IMR-90 (cell line): ENCODE data around the gene CPB2. TPM values are rescaled to one million over a fixed set of nuclear protein-coding genes. Genes with fewer than 3 reads are reported as not detected.

ENCODE experiments used
- ATAC-seq: fragments of 200-7000 bp; cut with Tn5 transposase; 2 replicates; pipeline ENCODE4 v1.9.1; 2020; ENCODE audit warnings: low read depth, mild to moderate bottlenecking, moderate library complexity
- BruUV-seq: library from RNA; stranded (reverse); fragments of 400-500 nt; replicated peaks from 2 replicates; lab custom pipeline; 2021; lab: Mats Ljungman, UMichigan
- CTCF ChIA-PET: fragments of 300-600 bp; formaldehyde crosslinking; extraction: SDS; loops from one replicate; lab custom pipeline; 2021; ENCODE audit warnings: antibody characterized with exemption; lab: Yijun Ruan, JAX
- POLR2A ChIA-PET: fragments of 300-600 bp; sonication (Branson Sonifier 250); formaldehyde crosslinking; loops from one replicate; lab custom pipeline; 2022; ENCODE audit warnings: antibody characterized with exemption; ENCODE audit not compliant: unreplicated experiment; lab: Charles Lee
- DNase-seq: peaks from one replicate; pipeline ENCODE4 v3.0.0; 2013
- H2AFZ ChIP-seq: replicated peaks from 2 replicates; pipeline ENCODE3; 2013; ENCODE audit warnings: low read length, mild to moderate bottlenecking; ENCODE audit not compliant: poor library complexity
- H2AK5ac ChIP-seq: 2 replicates; pipeline ENCODE4 v1.6.1; 2013; ENCODE audit warnings: low read depth, low read length, inconsistent platforms
- H2AK9ac ChIP-seq: replicated peaks from 2 replicates; pipeline ENCODE3; 2013; ENCODE audit warnings: mild to moderate bottlenecking, low read depth, low read length, moderate library complexity; ENCODE audit not compliant: poor library complexity
- H2BK120ac ChIP-seq: 2 replicates; pipeline ENCODE4 v1.6.1; 2013; ENCODE audit warnings: low read depth, low read length, inconsistent platforms
- H2BK15ac ChIP-seq: 3 replicates; pipeline ENCODE4 v1.6.1; 2013; ENCODE audit warnings: low read depth, low read length, inconsistent platforms
- H2BK20ac ChIP-seq: 2 replicates; pipeline ENCODE4 v1.6.1; 2013; ENCODE audit warnings: low read depth, mild to moderate bottlenecking, inconsistent platforms, low read length, moderate library complexity
- H2BK5ac ChIP-seq: 2 replicates; pipeline ENCODE4 v1.6.1; 2013; ENCODE audit warnings: mild to moderate bottlenecking, low read depth, low read length, inconsistent platforms; ENCODE audit not compliant: poor library complexity, severe bottlenecking
- H3K14ac ChIP-seq: replicated peaks from 2 replicates; pipeline ENCODE4 v1.6.1; 2013; ENCODE audit warnings: low read depth, low read length, inconsistent platforms
- H3K18ac ChIP-seq: 2 replicates; pipeline ENCODE4 v1.6.1; 2013; ENCODE audit warnings: low read depth, low read length, control low read depth
- H3K23ac ChIP-seq: 2 replicates; pipeline ENCODE4 v1.6.1; 2013; ENCODE audit warnings: low read depth, low read length, inconsistent platforms
- H3K27ac ChIP-seq: 2 replicates; pipeline ENCODE4 v1.5.1; 2013; ENCODE audit warnings: mild to moderate bottlenecking, control low read depth, low read length; ENCODE audit not compliant: insufficient read depth
- H3K27me3 ChIP-seq: 2 replicates; pipeline ENCODE4 v1.6.1; 2013; ENCODE audit warnings: low read length; ENCODE audit not compliant: control insufficient read depth, insufficient read depth
- H3K36me3 ChIP-seq: 2 replicates; pipeline ENCODE4 v1.6.1; 2013; ENCODE audit warnings: low read length, mixed read lengths; ENCODE audit not compliant: control insufficient read depth, insufficient read depth
- H3K4ac ChIP-seq: 2 replicates; pipeline ENCODE4 v1.6.1; 2013; ENCODE audit warnings: low read depth, low read length, inconsistent platforms
- H3K4me1 ChIP-seq: 2 replicates; pipeline ENCODE4 v1.6.1; 2013; ENCODE audit warnings: low read length, mixed read lengths; ENCODE audit not compliant: control insufficient read depth, insufficient read depth
- H3K4me2 ChIP-seq: 2 replicates; pipeline ENCODE4 v1.6.1; 2013; ENCODE audit warnings: low read depth, mild to moderate bottlenecking, control low read depth, low read length, moderate library complexity
- H3K4me3 ChIP-seq: 2 replicates; pipeline ENCODE4 v1.5.1; 2013; ENCODE audit warnings: low read depth, mild to moderate bottlenecking, control low read depth, low read length, moderate library complexity; ENCODE audit not compliant: insufficient read depth
- H3K56ac ChIP-seq: 2 replicates; pipeline ENCODE4 v1.6.1; 2013; ENCODE audit warnings: low read length, inconsistent platforms; ENCODE audit not compliant: insufficient read depth; ENCODE audit errors: extremely low read depth
- H3K79me1 ChIP-seq, 2 experiments: 2 replicates each; pipeline ENCODE4 v1.6.1; 2013; ENCODE audit warnings: low read length in 2 of 2, inconsistent platforms in 1 of 2, low read depth in 1 of 2
- H3K9ac ChIP-seq: 2 replicates; pipeline ENCODE4 v1.6.1; 2013; ENCODE audit warnings: low read depth, low read length, control low read depth
- H3K9me1 ChIP-seq: 2 replicates; pipeline ENCODE4 v1.6.1; 2013; ENCODE audit warnings: low read length, inconsistent platforms; ENCODE audit not compliant: insufficient read depth
- H3K9me3 ChIP-seq: 2 replicates; pipeline ENCODE4 v1.6.1; 2013; ENCODE audit warnings: low read length; ENCODE audit not compliant: control insufficient read depth, insufficient read depth
- H4K20me1 ChIP-seq: 2 replicates; pipeline ENCODE4 v1.6.1; 2013; ENCODE audit warnings: low read length, inconsistent platforms; ENCODE audit not compliant: insufficient read depth
- H4K5ac ChIP-seq: 2 replicates; pipeline ENCODE4 v1.6.1; 2013; ENCODE audit warnings: mild to moderate bottlenecking, low read depth, low read length, control low read depth
- H4K8ac ChIP-seq, 2 experiments: 2 replicates each; pipeline ENCODE4 v1.6.1; 2013; ENCODE audit warnings: low read depth in 2 of 2, low read length in 2 of 2, control low read depth in 1 of 2, inconsistent platforms in 1 of 2
- H4K91ac ChIP-seq: 2 replicates; pipeline ENCODE4 v1.6.1; 2013; ENCODE audit warnings: low read depth, low read length, inconsistent platforms; ENCODE audit not compliant: insufficient read depth
- CEBPB ChIP-seq: IDR thresholded peaks from 2 replicates; pipeline ENCODE4 v1.6.1; 2012; ENCODE audit warnings: low read depth, low read length, improper control_type of control experiment
- CTCF ChIP-seq: conservative IDR thresholded peaks from 2 replicates; pipeline ENCODE4 v1.5.1; 2012; ENCODE audit warnings: mild to moderate bottlenecking, low read depth, low read length, improper control_type of control experiment
- ELK1 ChIP-seq: fragments of 150-350 bp; IDR thresholded peaks from 2 replicates; pipeline ENCODE4 v1.6.1; 2016; ENCODE audit warnings: low read depth, mild to moderate bottlenecking, low read length, moderate library complexity, borderline replicate concordance
- FOS ChIP-seq: fragments of 150-350 bp; IDR thresholded peaks from 2 replicates; pipeline ENCODE4 v1.6.1; 2016; ENCODE audit warnings: low read depth, low read length
- MAFK ChIP-seq: IDR thresholded peaks from 2 replicates; pipeline ENCODE4 v1.6.1; 2012; ENCODE audit warnings: low read depth, low read length, improper control_type of control experiment
- MXI1 ChIP-seq: IDR thresholded peaks from 2 replicates; pipeline ENCODE4 v1.6.1; 2012; ENCODE audit warnings: low read depth, mild to moderate bottlenecking, low read length, moderate library complexity, borderline replicate concordance
- NFE2L2 ChIP-seq: fragments of 150-350 bp; IDR thresholded peaks from 2 replicates; pipeline ENCODE4 v1.6.1; 2016; ENCODE audit warnings: low read depth, mild to moderate bottlenecking, low read length
- POLR2A ChIP-seq: IDR thresholded peaks from 2 replicates; pipeline ENCODE4 v1.6.1; 2012; ENCODE audit warnings: mild to moderate bottlenecking, low read depth, low read length
- RFX5 ChIP-seq: IDR thresholded peaks from 2 replicates; pipeline ENCODE4 v1.8.0; 2012; ENCODE audit warnings: low read depth, mild to moderate bottlenecking, low read length, moderate library complexity
- WGBS, 2 experiments: methylation state at CpG; one replicate each; pipeline versions ENCODE4 v1.1.5 to v1.1.7; 2013; ENCODE audit warnings: missing lambda C conversion rate in 2 of 2; ENCODE audit not compliant: insufficient read length in 1 of 2; ENCODE audit errors: extremely low coverage in 2 of 2; 5-methylcytosine and 5-hydroxymethylcytosine counted together
- dilution Hi-C: fragments of 300-500 bp; cut with HindIII; formaldehyde crosslinking; loops from one replicate; pipeline ENCODE4 v1.14.3; 2018; ENCODE audit warnings: low sequenced_read_pairs; ENCODE audit not compliant: unreplicated experiment
- in situ Hi-C: fragments of 300-500 bp; cut with MboI; formaldehyde crosslinking; loops from 3 replicates; pipeline ENCODE4 v1.14.3; 2019; ENCODE audit warnings: low sequenced_read_pairs, inconsistent platforms, mixed read lengths
- intact Hi-C: fragments of 100-400 bp; cut with micrococcal nuclease; formaldehyde crosslinking; loops from 2 replicates; pipeline ENCODE4 v1.10.0; 2022
- polyA plus RNA-seq, 3 experiments: library from polyadenylated mRNA; depleted of rRNA; stranded (reverse); fragments of >200 nt; gene quantifications; 2 replicates each; pipeline ENCODE4 v1.2.3, GENCODE V29; 2012; ENCODE audit warnings: low replicate concordance in 1 of 3
- total RNA-seq: library from RNA; depleted of rRNA; stranded (reverse); fragments of >200 nt; gene quantifications from 2 replicates; pipeline ENCODE4 v1.2.3, GENCODE V29; 2012
- TF ChIP-seq, protein P1 (sequence below): fragments of 150-350 bp; IDR thresholded peaks from 2 replicates; pipeline ENCODE4 v1.6.1; 2017; ENCODE audit warnings: mild to moderate bottlenecking, antibody characterized with exemption, low read length, low read depth

CPB2 gene
- total and polyA plus RNA-seq, 2 of the 4 experiments (the other 2 are of a cell fraction), result not detected

DNA sequence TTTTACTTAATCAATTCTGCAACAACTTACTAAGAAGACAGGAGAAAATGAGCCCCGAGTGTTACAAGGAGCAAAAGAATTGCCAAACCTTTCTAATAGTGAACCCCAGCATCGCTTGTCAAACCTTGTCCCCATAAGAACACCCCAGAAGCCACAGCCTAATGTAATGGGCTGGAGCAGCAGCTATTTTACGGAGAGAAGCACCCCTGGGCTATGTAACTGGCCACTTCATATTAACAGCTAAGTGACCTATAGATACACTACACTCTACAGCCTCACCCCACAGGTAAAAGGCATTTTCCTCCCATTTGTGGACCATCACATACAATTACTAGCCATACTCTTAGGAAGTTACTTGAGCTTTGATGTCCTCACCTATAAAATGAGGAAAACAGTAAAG, 27.3 kb upstream of the CPB2 start:
- Histone ChIP-seq H3K4me2 (no peak overlapping the region), H3K14ac (no peak overlapping the region), H3K79me1 (no peaks in the 10 kb centered on the region), H2BK20ac (no peak overlapping the region), H3K9me3 (no peaks in the 10 kb centered on the region), H3K9me1 (no peaks in the 10 kb centered on the region), H4K91ac (no peak overlapping the region), H3K36me3 (no peaks in the 10 kb centered on the region), H2AFZ (no peak overlapping the region), H3K9ac (no peak overlapping the region), H3K56ac (no peak overlapping the region), H2AK9ac (no peak overlapping the region), H3K4me3 (no peak overlapping the region), H4K5ac (no peak overlapping the region), H2BK15ac (no peak overlapping the region), H3K23ac (no peak overlapping the region), H3K18ac (no peak overlapping the region), H4K8ac (no peak overlapping the region), H3K4me1 (no peaks in the 10 kb centered on the region), H4K20me1 (no peaks in the 10 kb centered on the region), H3K4ac (no peak overlapping the region), H2BK120ac (no peak overlapping the region), H2AK5ac (no peak overlapping the region), H2BK5ac (no peak overlapping the region), H3K27ac (no peak overlapping the region), H3K27me3 (peaks cover 10% of the 10 kb centered on the region; the same call in 1 of the 2 replicates)
- ChIA-PET POLR2A (no interaction called here), CTCF (no interaction called here)
- no CpG with 5 or more reads among the region's 3 CpGs for WGBS, 2 experiments
- intact Hi-C loops (no loop called here), in situ Hi-C loops (no loop called here), dilution Hi-C loops (no loop called here)
- TF ChIP-seq MXI1, result no peak
- no peak for TF ChIP-seq MAFK
- TF ChIP-seq CEBPB, result no peak
- no peak for TF ChIP-seq RFX5
- no peak for TF ChIP-seq ELK1
- TF ChIP-seq CTCF, result no peak
- no peak for TF ChIP-seq POLR2A
- TF ChIP-seq FOS, result no peak
- TF ChIP-seq NFE2L2, result no peak
- TF ChIP-seq, protein P1, sequence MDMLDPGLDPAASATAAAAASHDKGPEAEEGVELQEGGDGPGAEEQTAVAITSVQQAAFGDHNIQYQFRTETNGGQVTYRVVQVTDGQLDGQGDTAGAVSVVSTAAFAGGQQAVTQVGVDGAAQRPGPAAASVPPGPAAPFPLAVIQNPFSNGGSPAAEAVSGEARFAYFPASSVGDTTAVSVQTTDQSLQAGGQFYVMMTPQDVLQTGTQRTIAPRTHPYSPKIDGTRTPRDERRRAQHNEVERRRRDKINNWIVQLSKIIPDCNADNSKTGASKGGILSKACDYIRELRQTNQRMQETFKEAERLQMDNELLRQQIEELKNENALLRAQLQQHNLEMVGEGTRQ, result no peak
- BruUV-seq, result no TSS peak
- no peak for DNase-seq
- ATAC-seq, result no peak
